Tibial nerve (tissue), 4 donors: ENCODE measurements around the gene TBL3. TPM values are rescaled to one million over a fixed set of nuclear protein-coding genes. Genes with fewer than 3 reads are reported as not detected.

Source experiments
- DNase-seq, 2 donors: peaks; one replicate each; pipeline ENCODE4 v3.0.0-alpha.2; 2019; ENCODE audit warnings: low spot score in 2 of 2
- H3K27ac ChIP-seq, 4 donors: fragments of 200-600 bp; sonication (generic) in 3 of 4; one replicate each; pipeline ENCODE4 v1.5.1; 2017 to 2019; ENCODE audit warnings: mild to moderate bottlenecking in 1 of 4
- H3K27me3 ChIP-seq, 2 donors: fragments of 200-600 bp; sonication (generic) in 1 of 2; one replicate each; pipeline versions ENCODE4 v1.5.1 to v1.6.0; 2017 to 2019
- H3K36me3 ChIP-seq, 3 donors: fragments of 200-600 bp; sonication (generic); one replicate each; pipeline ENCODE4 v1.5.1; 2018 to 2019
- H3K4me1 ChIP-seq, 4 donors: fragments of 200-600 bp; sonication (generic) in 3 of 4; one replicate each; pipeline ENCODE4 v1.5.1; 2017 to 2019
- H3K4me3 ChIP-seq, 4 donors: fragments of 200-600 bp; sonication (generic) in 3 of 4; one replicate each; pipeline ENCODE4 v1.5.1; 2017 to 2019; ENCODE audit warnings: mild to moderate bottlenecking in 1 of 4, moderate library complexity in 1 of 4
- H3K9me3 ChIP-seq, 4 donors: fragments of 200-600 bp; sonication (generic) in 3 of 4; one replicate each; pipeline ENCODE4 v1.5.1; 2017 to 2019
- EP300 ChIP-seq, 2 donors: sonication (generic); formaldehyde crosslinking; IDR thresholded peaks; one replicate each; pipeline ENCODE4 v1.6.1; 2017; ENCODE audit warnings: antibody characterized with exemption in 2 of 2, mild to moderate bottlenecking in 1 of 2
- POLR2A ChIP-seq, 2 donors: fragments of 450-650 bp; IDR thresholded peaks; one replicate each; pipeline ENCODE4 v1.6.1; 2017; ENCODE audit warnings: antibody characterized with exemption in 2 of 2, mild to moderate bottlenecking in 2 of 2, moderate library complexity in 2 of 2
- WGBS, 2 donors: methylation state at CpG; one replicate each; pipeline ENCODE4 v1.1.5; 2018; 5-methylcytosine and 5-hydroxymethylcytosine counted together
- total RNA-seq, 4 donors: library from RNA; depleted of rRNA; stranded (reverse); fragments of >200 nt; gene quantifications; one replicate each; pipeline ENCODE4 v1.1.0, GENCODE V29; 2016
- TF ChIP-seq, protein P1 (sequence below), 5 experiments: fragments of 200-600 bp in 3 of 5; fragments of 450-650 bp in 2 of 5; sonication (generic) in 3 of 5; IDR thresholded peaks; one replicate each; pipeline ENCODE4 v1.5.1; 2016 to 2019; ENCODE audit warnings: antibody characterized with exemption in 5 of 5, mild to moderate bottlenecking in 3 of 5, moderate library complexity in 2 of 5

The TBL3 gene
- total RNA-seq, 4 donors from 2014 or later = 37.6 to 70.8 (median 46.2) TPM

DNA sequence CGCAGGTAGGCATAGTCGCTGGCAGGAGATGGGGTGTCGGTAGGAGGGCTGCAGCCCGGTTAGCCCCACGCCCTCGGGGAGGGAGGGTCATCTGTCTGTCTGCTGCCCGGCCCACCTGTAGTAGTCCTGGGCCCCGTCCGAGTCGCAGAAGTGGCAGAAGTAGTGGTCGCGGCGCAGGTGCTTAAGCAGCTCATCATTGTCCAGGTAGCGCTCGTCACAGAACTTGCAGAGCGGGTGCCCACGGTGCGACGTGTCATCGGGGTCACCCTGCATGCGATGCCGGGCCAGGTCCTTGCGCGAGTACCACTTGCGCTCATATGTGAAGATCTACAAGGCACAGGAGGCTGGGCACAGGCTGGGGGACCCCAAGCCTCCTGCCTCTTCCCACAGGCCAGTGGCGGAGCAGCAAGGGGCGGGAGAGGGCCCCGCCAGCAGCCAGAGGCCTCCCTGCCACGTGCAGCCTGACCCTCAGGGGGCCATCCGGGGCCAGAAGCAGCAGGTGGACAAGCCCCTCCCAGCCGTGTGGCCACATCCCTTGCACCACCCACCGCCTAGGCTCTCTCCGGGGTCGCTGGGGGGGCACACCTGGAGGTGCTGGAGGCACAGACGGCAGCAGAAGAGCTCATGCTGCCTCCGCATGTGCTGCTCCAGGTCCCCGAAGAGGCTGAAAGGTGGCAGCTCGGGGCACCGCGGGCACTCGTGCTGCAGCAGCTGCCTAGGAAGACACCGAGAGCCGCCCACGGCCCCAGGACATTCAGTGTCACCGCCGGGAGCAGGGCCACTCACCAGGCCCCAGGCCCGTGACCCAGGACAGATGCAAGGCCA, 30.8 kb downstream of the TBL3 start:
- WGBS, 2 donors = 90% methylated on average over 29 to 34 of the region's 47 CpGs
- H3K4me1 ChIP-seq = peaks cover 0 to 47% (median 39%) of the 10 kb centered on the region in 4 donors
- TF ChIP-seq, protein P1, sequence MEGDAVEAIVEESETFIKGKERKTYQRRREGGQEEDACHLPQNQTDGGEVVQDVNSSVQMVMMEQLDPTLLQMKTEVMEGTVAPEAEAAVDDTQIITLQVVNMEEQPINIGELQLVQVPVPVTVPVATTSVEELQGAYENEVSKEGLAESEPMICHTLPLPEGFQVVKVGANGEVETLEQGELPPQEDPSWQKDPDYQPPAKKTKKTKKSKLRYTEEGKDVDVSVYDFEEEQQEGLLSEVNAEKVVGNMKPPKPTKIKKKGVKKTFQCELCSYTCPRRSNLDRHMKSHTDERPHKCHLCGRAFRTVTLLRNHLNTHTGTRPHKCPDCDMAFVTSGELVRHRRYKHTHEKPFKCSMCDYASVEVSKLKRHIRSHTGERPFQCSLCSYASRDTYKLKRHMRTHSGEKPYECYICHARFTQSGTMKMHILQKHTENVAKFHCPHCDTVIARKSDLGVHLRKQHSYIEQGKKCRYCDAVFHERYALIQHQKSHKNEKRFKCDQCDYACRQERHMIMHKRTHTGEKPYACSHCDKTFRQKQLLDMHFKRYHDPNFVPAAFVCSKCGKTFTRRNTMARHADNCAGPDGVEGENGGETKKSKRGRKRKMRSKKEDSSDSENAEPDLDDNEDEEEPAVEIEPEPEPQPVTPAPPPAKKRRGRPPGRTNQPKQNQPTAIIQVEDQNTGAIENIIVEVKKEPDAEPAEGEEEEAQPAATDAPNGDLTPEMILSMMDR (IDR thresholded peaks at IDR 0.05) = no peak
- no peak for TF ChIP-seq EP300 (IDR thresholded peaks at IDR 0.05)
- no peak for TF ChIP-seq POLR2A (IDR thresholded peaks at IDR 0.05)

DNA sequence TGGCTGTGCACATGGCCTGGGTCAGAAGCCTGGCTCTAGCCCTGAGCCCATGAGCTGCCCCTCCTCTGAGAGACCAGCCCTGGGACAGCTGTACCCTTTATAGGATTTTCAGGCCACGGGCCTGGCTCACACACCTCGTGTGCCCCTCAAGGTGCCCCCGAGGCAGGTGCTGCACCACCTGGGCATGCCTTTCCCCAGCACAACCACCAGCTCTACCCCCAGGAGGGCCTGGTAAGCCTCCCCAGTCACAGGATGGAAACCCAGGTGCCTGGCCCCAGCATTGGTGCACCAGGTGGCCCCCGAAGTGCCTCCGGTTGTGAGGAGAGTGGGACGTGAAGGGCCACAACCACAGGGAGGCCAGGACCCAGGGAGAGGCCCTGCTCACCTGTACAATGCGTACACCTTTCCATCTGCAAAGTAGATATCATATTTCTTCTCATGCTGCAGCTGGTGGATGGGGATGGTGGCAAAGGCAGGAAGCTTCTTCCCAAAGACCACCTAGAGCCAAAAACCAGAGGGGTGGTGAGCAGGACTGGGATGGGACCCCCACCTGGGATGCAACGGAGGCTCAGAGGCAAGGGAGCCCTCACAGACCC, 31.5 kb downstream of the TBL3 start:
- Histone ChIP-seq H3K27me3 (no peaks in the 10 kb centered on the region), H3K4me1 (peaks cover 4 to 54% (median 46%) of the 10 kb centered on the region in 4 donors), H3K27ac (peak overlapping the region in 2 of 4 donors; percentile 46 to 92), H3K36me3 (peaks cover 18 to 53% (median 23%) of the 10 kb centered on the region in 3 donors), H3K4me3 (no peak overlapping the region), H3K9me3 (no peaks in the 10 kb centered on the region)
- no peak for DNase-seq
- TF ChIP-seq, protein P1 (IDR thresholded peaks at IDR 0.05) = no peak
- TF ChIP-seq EP300 (IDR thresholded peaks at IDR 0.05) = no peak
- TF ChIP-seq POLR2A (IDR thresholded peaks at IDR 0.05) = no peak
- WGBS, 2 donors = 85 to 94% methylated on average over 6 to 8 of the region's 8 CpGs

More for the DNA sequence above, 30.8 kb downstream of the TBL3 start:
- no peak overlapping the region for H3K27ac ChIP-seq
- no peak for DNase-seq
- no peaks in the 10 kb centered on the region for H3K27me3 ChIP-seq
- H3K36me3 ChIP-seq = peaks cover 20 to 60% (median 23%) of the 10 kb centered on the region in 3 donors
- H3K9me3 ChIP-seq = no peaks in the 10 kb centered on the region
- no peak overlapping the region for H3K4me3 ChIP-seq

DNA sequence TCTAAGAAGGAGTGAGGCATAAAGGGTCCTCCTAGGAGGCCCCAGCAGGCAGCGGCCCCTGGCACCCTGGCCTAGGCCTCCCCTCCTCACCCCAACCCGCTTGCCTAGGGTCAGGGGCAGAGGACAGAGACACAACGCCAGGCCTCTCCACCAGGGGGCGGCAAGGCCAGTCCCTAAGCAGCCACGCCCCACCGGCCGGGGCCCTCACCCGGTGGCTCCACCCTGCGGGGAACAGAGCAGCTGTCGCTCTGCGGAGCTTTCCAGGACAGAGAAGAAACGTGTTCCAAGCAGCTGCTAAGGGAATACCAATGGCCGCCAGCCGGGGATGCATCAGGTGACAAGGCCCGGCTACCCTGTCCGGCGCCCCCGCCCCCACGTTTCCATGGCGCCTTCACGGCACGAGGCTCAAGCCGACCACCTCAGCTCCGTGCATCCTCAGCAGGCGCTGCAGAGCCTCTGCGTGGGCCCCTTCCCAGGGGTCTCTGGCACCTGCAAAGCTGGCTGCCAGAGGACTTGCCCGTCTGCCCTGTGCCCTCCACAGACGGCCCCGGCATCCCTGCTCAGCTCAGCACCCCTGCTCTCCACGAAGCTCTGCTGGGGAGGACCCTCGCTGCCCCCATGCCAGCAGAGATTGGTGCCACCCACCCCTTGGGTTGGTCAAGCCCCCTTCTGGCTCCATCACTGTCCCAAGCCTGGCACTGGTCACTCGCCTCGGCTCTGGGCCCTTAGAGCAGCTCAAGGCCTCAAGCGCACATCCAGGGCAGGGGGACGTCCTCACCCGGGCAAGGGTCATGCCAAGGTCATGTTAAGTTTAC, 32.2 kb downstream of the TBL3 start:
- WGBS, 2 donors = 32 to 49% methylated on average over 12 to 25 of the region's 36 CpGs
- Histone ChIP-seq H3K27ac (peak overlapping the region in 3 of 4 donors; percentile 46 to 92 (median 62)), H3K9me3 (no peaks in the 10 kb centered on the region), H3K27me3 (no peaks in the 10 kb centered on the region), H3K4me3 (peak overlapping the region in 1 of 4 donors; percentile 13), H3K36me3 (peaks cover 17 to 46% (median 23%) of the 10 kb centered on the region in 3 donors), H3K4me1 (peaks cover 4 to 61% (median 52%) of the 10 kb centered on the region in 4 donors)
- TF ChIP-seq, protein P1 (IDR thresholded peaks at IDR 0.05) = peak; percentile 84 to 95 (median 92)
- TF ChIP-seq POLR2A (IDR thresholded peaks at IDR 0.05) = no peak
- no peak for TF ChIP-seq EP300 (IDR thresholded peaks at IDR 0.05)
- peak; percentile 66 to 78 for DNase-seq

DNA sequence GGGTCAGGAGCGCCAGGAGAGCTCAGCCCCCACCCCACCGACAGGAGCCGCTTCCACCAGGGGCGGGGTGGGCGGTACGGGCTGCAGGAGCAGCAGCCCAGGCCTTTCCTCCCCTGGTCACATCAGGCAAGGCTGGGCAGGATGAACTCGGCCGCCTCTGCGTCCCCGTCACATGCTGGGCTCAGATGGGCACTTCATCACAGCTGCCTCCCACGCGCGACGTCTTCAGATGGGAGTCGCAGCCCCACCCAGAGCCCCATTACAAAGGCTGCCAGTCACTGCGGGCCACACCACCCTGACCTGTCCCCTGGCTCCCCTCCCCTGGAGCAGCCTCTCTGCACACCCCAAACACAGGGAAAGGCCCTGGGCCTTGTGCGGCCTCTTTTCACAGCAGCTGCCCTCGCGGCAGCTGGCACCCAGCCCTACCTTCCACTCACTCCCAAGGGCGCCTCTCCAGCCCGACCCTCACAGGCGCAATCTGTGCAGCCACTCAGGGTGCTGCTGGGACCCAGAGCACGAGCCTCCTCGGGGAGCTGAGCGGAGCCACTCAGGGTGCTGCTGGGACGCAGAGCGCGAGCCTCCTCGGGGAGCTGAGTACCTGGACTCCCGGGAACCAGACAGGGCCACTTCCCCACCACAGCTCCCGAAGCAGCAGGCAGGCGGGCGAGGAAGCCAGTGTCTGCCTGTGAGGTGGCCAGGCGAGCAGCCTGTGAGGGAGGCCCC, 33.1 kb downstream of the TBL3 start:
- TF ChIP-seq EP300 (IDR thresholded peaks at IDR 0.05) (no peak), POLR2A (IDR thresholded peaks at IDR 0.05) (no peak)
- TF ChIP-seq, protein P1 (IDR thresholded peaks at IDR 0.05) = no peak
- peaks cover 4 to 62% (median 54%) of the 10 kb centered on the region in 4 donors for H3K4me1 ChIP-seq
- 63 to 78% methylated on average over 14 to 21 of the region's 34 CpGs for whole genome bisulfite sequencing, 2 donors

More for the DNA sequence above, 33.1 kb downstream of the TBL3 start:
- Histone ChIP-seq H3K27ac (peak overlapping the region in 3 of 4 donors; percentile 62 to 92 (median 75)), H3K27me3 (no peaks in the 10 kb centered on the region), H3K36me3 (peaks cover 11 to 37% (median 16%) of the 10 kb centered on the region in 3 donors), H3K4me3 (no peak overlapping the region), H3K9me3 (no peaks in the 10 kb centered on the region)
- no peak for DNase-seq
